GM23338 (cell line): ENCODE measurements around the gene DNAAF5. TPM values are rescaled to one million over a fixed set of nuclear protein-coding genes. Genes with fewer than 3 reads are reported as not detected.

Experiments
- ATAC-seq: fragments of 200-7000 bp; cut with Tn5 transposase; 3 replicates; pipeline ENCODE4 v1.9.1; 2020
- DNase-seq: peaks from one replicate; pipeline ENCODE4 v3.0.0-alpha.2; 2015; ENCODE audit warnings: low spot score
- H2AFZ ChIP-seq: fragments of 200-600 bp; sonication (generic); 2 replicates; pipeline ENCODE4 v1.8.0; 2016; ENCODE audit warnings: antibody characterized with exemption, mild to moderate bottlenecking, moderate library complexity
- H3F3A ChIP-seq: fragments of 200-600 bp; sonication (generic); replicated peaks from 2 replicates; pipeline ENCODE4 v1.8.0; 2017; ENCODE audit warnings: antibody characterized with exemption, mixed run types, low read depth
- H3K27ac ChIP-seq: fragments of 200-600 bp; sonication (generic); 2 replicates; pipeline ENCODE4 v1.6.1; 2016; ENCODE audit warnings: low read depth
- H3K27me3 ChIP-seq: fragments of 200-600 bp; sonication (generic); 2 replicates; pipeline ENCODE4 v1.8.0; 2016; ENCODE audit warnings: mild to moderate bottlenecking, mixed run types, moderate library complexity; ENCODE audit not compliant: insufficient read depth
- H3K36me3 ChIP-seq: fragments of 200-600 bp; sonication (generic); 2 replicates; pipeline ENCODE4 v1.8.0; 2016; ENCODE audit warnings: mild to moderate bottlenecking; ENCODE audit not compliant: insufficient read depth
- H3K4me1 ChIP-seq: fragments of 200-600 bp; sonication (generic); 2 replicates; pipeline ENCODE4 v1.8.0; 2016; ENCODE audit warnings: mild to moderate bottlenecking, moderate library complexity; ENCODE audit not compliant: insufficient read depth
- H3K4me2 ChIP-seq: fragments of 200-600 bp; sonication (generic); 2 replicates; pipeline ENCODE4 v1.7.1; 2017; ENCODE audit warnings: mixed run types
- H3K4me3 ChIP-seq: fragments of 200-600 bp; sonication (generic); 2 replicates; pipeline ENCODE4 v1.6.1; 2016; ENCODE audit warnings: mixed run types
- H3K79me2 ChIP-seq: fragments of 200-600 bp; sonication (generic); replicated peaks from 2 replicates; pipeline ENCODE4 v1.8.0; 2017; ENCODE audit warnings: mild to moderate bottlenecking; ENCODE audit not compliant: insufficient read depth
- H3K9me2 ChIP-seq: fragments of 200-600 bp; sonication (generic); 2 replicates; pipeline ENCODE4 v1.8.0; 2017; ENCODE audit not compliant: insufficient read depth
- H4K20me1 ChIP-seq: fragments of 200-600 bp; sonication (generic); replicated peaks from 2 replicates; pipeline ENCODE4 v1.8.0; 2017; ENCODE audit warnings: mild to moderate bottlenecking; ENCODE audit not compliant: insufficient read depth
- H3K27ac Mint-ChIP-seq: 2 replicates; pipeline ENCODE4 v1.8.0; 2020; ENCODE audit warnings: inconsistent platforms, mild to moderate bottlenecking, moderate library complexity, mixed read lengths
- H3K27me3 Mint-ChIP-seq: 3 replicates; pipeline ENCODE4 v1.8.0; 2022; ENCODE audit warnings: low read depth, mild to moderate bottlenecking, moderate library complexity, mixed read lengths, inconsistent platforms; ENCODE audit not compliant: insufficient read depth, poor library complexity
- H3K36me3 Mint-ChIP-seq: 3 replicates; pipeline ENCODE4 v1.8.0; 2021; ENCODE audit warnings: low read depth, mild to moderate bottlenecking, inconsistent platforms, moderate library complexity, mixed read lengths
- H3K4me1 Mint-ChIP-seq: 3 replicates; pipeline ENCODE4 v1.8.0; 2020; ENCODE audit warnings: mild to moderate bottlenecking, inconsistent platforms, mixed read lengths
- H3K4me3 Mint-ChIP-seq: 3 replicates; pipeline ENCODE4 v1.8.0; 2021; ENCODE audit warnings: moderate library complexity, mild to moderate bottlenecking, inconsistent platforms, mixed read lengths
- H3K9me3 Mint-ChIP-seq: 3 replicates; pipeline ENCODE4 v1.8.0; 2020; ENCODE audit warnings: moderate library complexity, mild to moderate bottlenecking, inconsistent platforms, mixed read lengths
- CREB1 ChIP-seq: fragments of 250-450 bp; sonication (Bioruptor Pico); IDR thresholded peaks from 2 replicates; pipeline ENCODE4 v1.5.0; 2020; ENCODE audit warnings: low read depth, mild to moderate bottlenecking, moderate library complexity
- NANOG ChIP-seq: IDR thresholded peaks from 2 replicates; pipeline ENCODE4 v1.6.1; 2016; ENCODE audit warnings: antibody characterized with exemption, borderline replicate concordance
- polyA plus RNA-seq: library from polyadenylated mRNA; unstranded; fragments of >200 nt; fragmentation: Nextera tagmentation; extraction: Ambion mirVana; gene quantifications from 2 replicates; pipeline ENCODE4 v1.2.1, GENCODE V29; 2016
- total RNA-seq: library from RNA; depleted of rRNA; stranded (reverse); fragments of >200 nt; shearing (Covaris generic); gene quantifications from 2 replicates; pipeline ENCODE4 v1.2.3, GENCODE V29; 2014
- TF ChIP-seq, protein P1 (sequence below): IDR thresholded peaks from one replicate; pipeline ENCODE4 v1.6.1; 2018; ENCODE audit warnings: antibody characterized with exemption; ENCODE audit not compliant: unreplicated experiment

Gene DNAAF5
- total and polyA plus RNA-seq, 2 experiments from 2014 or later = 20.4 to 86.7 TPM

DNA sequence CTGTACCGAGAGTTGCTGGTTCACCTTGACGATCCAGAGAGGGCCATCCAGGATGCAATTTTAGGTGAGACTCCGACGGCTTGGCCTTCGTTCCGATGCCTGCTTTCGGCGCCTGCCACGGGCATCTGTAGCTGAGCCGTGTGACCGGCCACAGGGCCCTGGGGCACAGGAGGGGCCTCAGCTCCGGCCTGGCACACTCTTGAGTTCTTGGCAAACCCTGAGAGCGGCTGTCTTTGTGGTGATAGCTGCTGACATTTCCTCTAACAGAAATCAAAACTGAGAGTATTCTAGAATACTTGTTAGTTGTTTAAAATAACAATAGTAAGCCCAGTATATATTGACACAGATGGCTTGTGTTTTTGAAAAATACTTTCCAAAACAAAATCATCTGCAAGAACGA lies 53.6 kb downstream of the DNAAF5 start:
- Histone ChIP-seq H3K27ac (no peak overlapping the region), H3K27me3 (no peaks in the 10 kb centered on the region), H3F3A (0 out of 2 replicates have a peak, but pooled peaks cover 5% of the 10 kb centered on the region), H3K4me2 (no peak overlapping the region), H3K4me3 (no peak overlapping the region), H3K36me3 (peaks cover 15% of the 10 kb centered on the region), H3K4me1 (no peaks in the 10 kb centered on the region), H3K79me2 (no peaks in the 10 kb centered on the region), H4K20me1 (peaks cover 2% of the 10 kb centered on the region; the same call in 1 of the 2 replicates), H2AFZ (no peak overlapping the region), H3K9me2 (no peaks in the 10 kb centered on the region)
- Mint-ChIP-seq H3K4me3 (no peak overlapping the region), H3K4me1 (no peaks in the 10 kb centered on the region), H3K9me3 (no peaks in the 10 kb centered on the region; the same call in 1 of the 3 replicates), H3K36me3 (peaks cover 82% of the 10 kb centered on the region), H3K27me3 (peaks cover 7% of the 10 kb centered on the region), H3K27ac (no peak overlapping the region)
- no peak for TF ChIP-seq NANOG
- TF ChIP-seq, protein P1, sequence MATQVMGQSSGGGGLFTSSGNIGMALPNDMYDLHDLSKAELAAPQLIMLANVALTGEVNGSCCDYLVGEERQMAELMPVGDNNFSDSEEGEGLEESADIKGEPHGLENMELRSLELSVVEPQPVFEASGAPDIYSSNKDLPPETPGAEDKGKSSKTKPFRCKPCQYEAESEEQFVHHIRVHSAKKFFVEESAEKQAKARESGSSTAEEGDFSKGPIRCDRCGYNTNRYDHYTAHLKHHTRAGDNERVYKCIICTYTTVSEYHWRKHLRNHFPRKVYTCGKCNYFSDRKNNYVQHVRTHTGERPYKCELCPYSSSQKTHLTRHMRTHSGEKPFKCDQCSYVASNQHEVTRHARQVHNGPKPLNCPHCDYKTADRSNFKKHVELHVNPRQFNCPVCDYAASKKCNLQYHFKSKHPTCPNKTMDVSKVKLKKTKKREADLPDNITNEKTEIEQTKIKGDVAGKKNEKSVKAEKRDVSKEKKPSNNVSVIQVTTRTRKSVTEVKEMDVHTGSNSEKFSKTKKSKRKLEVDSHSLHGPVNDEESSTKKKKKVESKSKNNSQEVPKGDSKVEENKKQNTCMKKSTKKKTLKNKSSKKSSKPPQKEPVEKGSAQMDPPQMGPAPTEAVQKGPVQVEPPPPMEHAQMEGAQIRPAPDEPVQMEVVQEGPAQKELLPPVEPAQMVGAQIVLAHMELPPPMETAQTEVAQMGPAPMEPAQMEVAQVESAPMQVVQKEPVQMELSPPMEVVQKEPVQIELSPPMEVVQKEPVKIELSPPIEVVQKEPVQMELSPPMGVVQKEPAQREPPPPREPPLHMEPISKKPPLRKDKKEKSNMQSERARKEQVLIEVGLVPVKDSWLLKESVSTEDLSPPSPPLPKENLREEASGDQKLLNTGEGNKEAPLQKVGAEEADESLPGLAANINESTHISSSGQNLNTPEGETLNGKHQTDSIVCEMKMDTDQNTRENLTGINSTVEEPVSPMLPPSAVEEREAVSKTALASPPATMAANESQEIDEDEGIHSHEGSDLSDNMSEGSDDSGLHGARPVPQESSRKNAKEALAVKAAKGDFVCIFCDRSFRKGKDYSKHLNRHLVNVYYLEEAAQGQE = no peak
- no peak for DNase-seq
- ATAC-seq = no peak

DNA sequence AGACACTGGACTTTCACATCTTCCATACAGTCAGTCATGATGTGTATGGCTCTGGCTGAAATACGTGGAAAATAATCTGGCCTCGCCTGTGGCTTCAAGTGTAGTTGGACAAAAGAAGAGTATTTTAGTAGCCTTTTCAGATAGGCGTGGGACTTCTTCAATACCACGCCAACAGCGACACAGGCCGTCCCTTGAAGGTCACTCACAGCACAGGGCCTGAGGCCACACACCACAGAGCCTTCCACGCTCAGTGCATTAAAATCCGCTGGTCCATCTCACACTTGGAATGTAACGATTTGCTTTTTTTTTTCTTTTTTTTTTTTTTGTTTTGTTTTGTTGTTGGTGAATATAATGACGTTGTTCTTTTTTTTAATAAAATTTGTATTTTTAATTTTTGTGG lies 54.0 kb downstream of the DNAAF5 start:
- H3K36me3 Mint-ChIP-seq = peaks cover 82% of the 10 kb centered on the region
- Histone ChIP-seq H3K4me2 (no peak overlapping the region), H3K4me1 (no peaks in the 10 kb centered on the region), H3K79me2 (no peaks in the 10 kb centered on the region), H4K20me1 (no peaks in the 10 kb centered on the region), H3K36me3 (peaks cover 10% of the 10 kb centered on the region), H3K27me3 (no peaks in the 10 kb centered on the region), H3F3A (0 out of 2 replicates have a peak, but pooled peaks cover 5% of the 10 kb centered on the region), H3K9me2 (no peaks in the 10 kb centered on the region), H2AFZ (no peak overlapping the region), H3K27ac (no peak overlapping the region), H3K4me3 (no peak overlapping the region)
- DNase-seq (no peak), ATAC-seq (no peak)
- no peaks in the 10 kb centered on the region for H3K4me1 Mint-ChIP-seq
- H3K27me3 Mint-ChIP-seq = peaks cover 7% of the 10 kb centered on the region
- H3K27ac Mint-ChIP-seq = no peak overlapping the region
- no peaks in the 10 kb centered on the region; the same call in 1 of the 3 replicates for H3K9me3 Mint-ChIP-seq
- H3K4me3 Mint-ChIP-seq = no peak overlapping the region
- TF ChIP-seq CREB1 (CRISPR knock-in tag) = no peak
- TF ChIP-seq, protein P1 = no peak
